HG02798 (cell line): ENCODE measurements around the gene SPTLC3.

Source experiments
- ATAC-seq: cut with Tn5 transposase; IDR thresholded peaks from one replicate; pipeline ENCODE4 v1.9.1; 2021; ENCODE audit warnings: mild to moderate bottlenecking; ENCODE audit not compliant: unreplicated experiment, poor library complexity

The SPTLC3 gene

DNA sequence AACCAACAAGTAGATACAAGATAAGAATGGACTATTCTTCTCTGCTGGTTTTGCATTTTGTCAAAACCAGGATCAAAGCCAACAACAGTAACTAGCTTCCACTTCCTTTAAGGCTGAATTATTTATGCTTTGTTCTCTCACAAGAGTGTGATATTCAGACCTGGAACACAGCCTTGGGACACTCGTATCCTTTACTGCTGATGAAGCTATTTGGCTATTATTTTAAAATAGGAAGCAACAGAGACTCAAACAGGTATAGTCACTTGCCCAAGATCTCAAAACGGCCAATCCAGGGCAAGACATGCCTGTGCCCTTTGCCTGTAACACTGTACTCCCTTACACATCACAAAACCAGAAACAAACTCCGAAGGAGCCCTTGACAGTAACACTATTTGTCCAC, 19.9 kb downstream of the SPTLC3 start:
- ATAC-seq, result no peak

DNA sequence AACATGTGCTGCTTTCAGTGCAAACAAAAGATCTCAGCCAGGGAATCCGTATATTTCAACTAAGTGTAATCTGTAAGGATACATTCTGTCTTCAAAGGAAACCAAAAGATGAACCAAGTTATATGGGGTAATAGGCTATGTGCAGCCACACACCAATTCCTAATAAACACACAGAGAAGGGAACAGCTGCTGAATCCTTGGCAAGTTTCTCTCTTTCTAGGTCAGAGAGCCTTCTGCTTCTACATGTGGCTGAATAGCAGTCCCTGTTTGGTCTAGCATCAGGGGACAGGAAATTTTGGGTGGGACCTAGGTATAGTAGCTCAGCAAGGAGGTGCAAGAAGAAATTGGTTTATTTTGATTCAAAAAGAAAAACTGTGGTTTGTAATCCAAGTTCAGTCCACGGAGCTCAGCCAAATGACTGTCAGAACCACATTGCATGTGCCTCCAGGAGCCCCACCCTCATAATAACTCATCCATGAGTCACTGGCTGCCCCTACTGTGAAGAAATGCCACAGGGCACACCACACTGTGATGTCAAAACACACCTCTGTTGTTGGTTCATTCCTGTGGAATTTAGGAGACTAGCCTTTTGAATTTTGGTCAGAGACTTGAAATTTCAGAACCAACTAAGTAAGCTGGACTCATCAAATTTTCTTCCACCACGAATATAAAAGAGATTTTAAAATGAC, 21.1 kb downstream of the SPTLC3 start:
- ATAC-seq, result no peak

DNA sequence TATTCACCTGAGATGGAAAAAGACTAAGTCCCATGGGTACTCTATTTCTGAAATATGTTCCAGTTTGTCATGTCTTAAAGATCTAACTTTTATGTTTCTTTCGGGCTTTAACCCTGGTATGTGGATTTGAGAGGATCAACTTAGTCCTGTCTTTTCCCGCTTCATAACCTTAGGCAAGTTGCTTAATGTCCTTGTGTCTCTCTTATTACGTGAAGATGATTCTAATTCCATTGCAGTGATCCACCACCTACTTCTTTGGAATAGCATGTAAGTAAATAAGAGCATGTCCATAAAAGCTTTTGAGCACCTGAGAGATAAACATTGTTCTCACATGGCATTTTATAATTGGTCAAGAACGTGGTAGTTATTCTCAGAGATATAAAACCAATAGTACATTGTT, 23.0 kb downstream of the SPTLC3 start:
- ATAC-seq, result no peak

DNA sequence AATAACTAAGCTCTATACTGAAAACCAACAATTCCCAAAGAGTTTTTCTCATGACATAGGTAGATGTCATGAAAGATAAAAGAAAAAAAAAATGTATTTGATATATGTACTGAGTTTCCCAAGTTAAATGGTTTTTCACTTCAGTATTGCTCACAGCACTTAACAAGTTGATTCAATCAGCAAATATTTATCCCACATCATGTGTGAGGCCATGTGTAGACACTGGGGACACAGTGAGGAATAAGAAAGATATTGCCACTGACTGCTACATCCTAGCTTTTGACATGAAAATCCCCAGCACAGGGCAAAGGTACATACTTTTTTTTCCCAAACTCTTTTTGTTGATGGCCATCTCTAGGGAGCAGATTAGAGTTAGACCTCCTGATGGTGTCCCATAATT, 25.3 kb downstream of the SPTLC3 start:
- ATAC-seq, result no peak

DNA sequence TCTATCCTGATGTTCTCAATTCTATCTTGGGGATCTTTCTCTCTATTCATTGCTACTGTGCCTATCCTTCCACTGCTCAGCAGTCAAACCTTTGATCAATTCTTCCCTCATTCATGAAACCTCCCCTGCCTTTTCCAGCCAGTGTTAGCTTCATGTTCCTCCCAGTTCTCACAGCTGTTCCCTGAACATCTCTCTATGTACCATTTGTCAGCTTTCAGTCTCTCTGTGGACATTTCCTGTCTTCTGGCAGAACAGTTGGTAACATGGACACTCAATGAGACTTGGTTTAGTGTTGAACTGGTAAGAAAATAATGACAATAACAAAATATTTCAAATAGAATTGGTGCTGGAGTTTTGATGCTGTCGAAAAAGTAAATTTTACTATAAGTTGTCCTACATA, 26.2 kb downstream of the SPTLC3 start:
- no peak for ATAC-seq

- ATAC-seq, result no peak
Observed at GRCh38 chr20:13035399-13036152, 26.8 kb downstream of the SPTLC3 start.

- no peak for ATAC-seq
Observed at GRCh38 chr20:13037727-13038126, 29.0 kb downstream of the SPTLC3 start.

GRCh38 chr20:13041574-13042457, 33.0 kb downstream of the SPTLC3 start:
- no peak for ATAC-seq

DNA sequence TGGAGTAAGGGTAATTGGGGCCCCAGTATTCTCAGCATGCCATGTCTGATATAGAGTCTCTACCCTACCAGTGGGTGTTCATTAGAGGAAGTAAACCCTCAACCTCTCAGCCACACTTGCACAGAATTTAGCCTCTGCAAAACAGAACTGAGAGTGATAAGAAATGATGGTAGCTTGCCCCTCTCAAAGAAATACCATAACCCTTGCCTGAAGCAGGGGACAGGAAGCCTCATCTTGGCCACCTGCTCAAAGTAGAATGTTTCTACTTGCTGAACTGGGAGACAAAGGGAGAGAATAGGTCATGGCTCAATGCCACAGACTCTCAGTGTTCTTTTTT, 33.7 kb downstream of the SPTLC3 start:
- ATAC-seq, result no peak

- no peak for ATAC-seq
Observed at GRCh38 chr20:13046409-13046808, 37.6 kb downstream of the SPTLC3 start.

DNA sequence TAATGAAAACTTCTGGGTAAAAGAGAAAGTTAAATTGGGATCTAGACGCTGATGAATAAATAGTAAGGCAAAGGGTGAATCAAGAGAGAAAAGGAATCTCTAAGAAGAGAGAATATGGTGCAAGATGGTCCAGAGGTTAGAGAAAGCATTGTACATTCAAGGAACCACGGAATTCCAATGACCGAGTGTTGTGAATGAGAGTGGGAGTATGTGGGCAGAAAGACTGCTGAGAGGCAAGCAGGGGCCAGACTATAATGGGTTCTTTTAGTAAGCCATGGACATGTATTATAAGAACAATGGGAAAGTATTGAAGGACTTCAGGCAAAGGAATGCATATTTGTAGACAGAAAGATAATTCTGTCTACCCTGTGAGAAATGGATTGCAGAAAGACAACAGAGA, 45.2 kb downstream of the SPTLC3 start:
- ATAC-seq, result no peak

- ATAC-seq, result no peak
Observed at GRCh38 chr20:13058666-13059389, 50.1 kb downstream of the SPTLC3 start.

DNA sequence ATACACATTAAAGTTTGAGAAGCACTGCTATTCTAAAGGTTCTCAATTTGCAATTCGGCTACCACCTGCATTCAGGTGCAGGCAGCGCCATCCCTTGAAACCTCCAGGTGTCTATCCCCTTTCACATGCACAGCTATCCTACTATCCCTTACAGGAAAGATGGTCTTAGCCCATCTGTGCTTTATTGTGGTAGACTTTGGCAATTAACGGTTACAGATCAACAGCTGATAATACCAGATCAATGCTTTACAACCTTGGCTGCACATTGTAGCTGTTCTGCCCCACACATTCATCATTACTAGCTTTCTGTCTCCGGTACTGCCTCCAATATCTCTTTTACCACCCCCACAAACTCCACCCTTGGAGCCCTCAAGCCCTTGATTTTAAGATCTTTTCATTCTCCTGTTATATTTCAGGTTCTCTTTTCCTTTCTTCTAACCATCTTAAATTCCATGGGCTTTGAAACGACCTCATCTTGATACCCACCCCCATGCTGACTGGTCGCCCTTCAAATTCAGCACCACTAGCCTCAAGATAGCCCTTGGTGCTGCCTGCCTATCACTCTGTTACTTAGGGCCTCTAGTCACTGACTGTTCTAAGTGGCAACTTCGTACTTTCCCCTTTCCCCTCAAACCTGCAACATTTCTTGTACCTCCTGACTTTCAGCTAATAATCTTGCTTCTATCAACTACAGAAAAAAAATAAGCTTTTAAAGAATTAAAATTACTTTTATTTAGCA, 50.8 kb downstream of the SPTLC3 start:
- ATAC-seq, result no peak

GRCh38 chr20:13060327-13060726, 51.6 kb downstream of the SPTLC3 start:
- ATAC-seq, result no peak

DNA sequence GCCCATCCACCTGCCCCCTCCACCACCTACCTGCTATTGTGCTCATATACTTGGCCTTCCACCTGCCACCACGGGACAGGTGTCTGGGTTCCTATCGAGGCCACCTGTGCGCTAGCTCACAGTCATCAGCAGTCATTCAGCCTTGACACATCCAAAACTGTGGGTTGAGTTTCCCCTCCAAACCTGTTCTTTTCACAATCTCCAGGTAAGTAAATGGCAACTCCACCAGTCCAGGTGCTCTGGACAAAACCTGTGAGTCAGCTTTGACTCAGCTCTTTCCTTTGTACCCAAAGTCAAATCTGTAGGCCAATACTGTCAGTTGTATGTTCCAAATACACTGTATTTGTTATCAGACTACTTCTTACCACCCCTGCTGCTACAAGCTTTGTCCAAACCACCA, 52.6 kb downstream of the SPTLC3 start:
- ATAC-seq, result no peak

- no peak for ATAC-seq
Observed at GRCh38 chr20:13062789-13063188, 54.0 kb downstream of the SPTLC3 start.

- no peak for ATAC-seq
Observed at GRCh38 chr20:13068336-13068735, 59.6 kb downstream of the SPTLC3 start.

- no peak for ATAC-seq
Observed at GRCh38 chr20:13081877-13082276, 73.1 kb downstream of the SPTLC3 start.

DNA sequence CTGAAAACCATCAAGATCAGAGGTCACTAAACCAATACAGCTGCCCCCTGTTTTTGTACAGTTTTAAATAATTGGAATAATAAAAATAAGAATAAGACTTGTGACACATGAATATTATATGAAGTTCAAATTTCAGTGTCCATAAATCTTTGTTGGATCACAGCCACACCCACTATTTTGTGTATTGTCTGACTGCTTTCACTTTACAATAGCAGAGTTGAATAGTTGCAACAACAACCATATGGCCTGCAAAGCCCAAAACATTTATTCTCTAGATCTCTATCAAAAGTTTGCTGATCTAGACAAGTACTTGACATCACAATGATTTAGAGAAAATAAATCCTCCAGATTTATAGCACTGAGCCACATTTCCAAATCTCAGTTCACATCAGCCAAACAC, 73.6 kb downstream of the SPTLC3 start:
- ATAC-seq, result no peak

GRCh38 chr20:13085275-13085674, 76.5 kb downstream of the SPTLC3 start:
- no peak for ATAC-seq
